AG09309 (cell line): ENCODE results near the gene SMPDL3A.

Experiments
- DNase-seq: peaks from one replicate; pipeline ENCODE4 v3.0.0-alpha.2; 2010; ENCODE audit warnings: low read depth
- H3K4me3 ChIP-seq: 2 replicates; pipeline ENCODE4 v1.5.1; 2011; ENCODE audit warnings: mild to moderate bottlenecking, low read depth, low read length, moderate library complexity; ENCODE audit not compliant: control insufficient read depth
- CTCF ChIP-seq: IDR thresholded peaks from 2 replicates; pipeline ENCODE4 v1.5.1; 2011; ENCODE audit warnings: mild to moderate bottlenecking, low read depth, low read length, inconsistent platforms; ENCODE audit not compliant: insufficient read depth, control insufficient read depth; ENCODE audit errors: missing control alignments

Gene SMPDL3A

GRCh38 chr6:122809691-122810090, 20.6 kb downstream of the SMPDL3A start:
- TF ChIP-seq CTCF, result no peak
- H3K4me3 ChIP-seq, result no peak overlapping the region
- no peak for DNase-seq

GRCh38 chr6:122810189-122810588, 21.1 kb downstream of the SMPDL3A start:
- TF ChIP-seq CTCF, result no peak
- H3K4me3 ChIP-seq, result no peak overlapping the region
- DNase-seq, result no peak

- no peak overlapping the region for H3K4me3 ChIP-seq
- no peak for DNase-seq
- TF ChIP-seq CTCF, result no peak
Measured at GRCh38 chr6:122817358-122817757, 28.3 kb downstream of the SMPDL3A start.

GRCh38 chr6:122817766-122818165, 28.7 kb downstream of the SMPDL3A start:
- no peak for DNase-seq
- TF ChIP-seq CTCF, result no peak
- H3K4me3 ChIP-seq, result no peak overlapping the region

- no peak for DNase-seq
- TF ChIP-seq CTCF, result no peak
- H3K4me3 ChIP-seq, result no peak overlapping the region
Measured at GRCh38 chr6:122818866-122819265, 29.8 kb downstream of the SMPDL3A start.

- no peak for DNase-seq
- no peak for TF ChIP-seq CTCF
- H3K4me3 ChIP-seq, result no peak overlapping the region
Measured at GRCh38 chr6:122821095-122821494, 32.0 kb downstream of the SMPDL3A start.

- H3K4me3 ChIP-seq, result no peak overlapping the region
- no peak for DNase-seq
- no peak for TF ChIP-seq CTCF
Measured at GRCh38 chr6:122825163-122825562, 36.1 kb downstream of the SMPDL3A start.
